T1000 (cell line): ENCODE data around the gene CCDC88A.
"Not testable (repeated sequence)": the region's sequence is repeated elsewhere in the genome, so short reads cannot be mapped to it uniquely, and the experiment has no call there.

Source experiments
- DNase-seq: peaks from one replicate; lab custom pipeline; 2025; ENCODE audit warnings: mixed read lengths; lab: John Stamatoyannopoulos, UW

The CCDC88A gene

DNA sequence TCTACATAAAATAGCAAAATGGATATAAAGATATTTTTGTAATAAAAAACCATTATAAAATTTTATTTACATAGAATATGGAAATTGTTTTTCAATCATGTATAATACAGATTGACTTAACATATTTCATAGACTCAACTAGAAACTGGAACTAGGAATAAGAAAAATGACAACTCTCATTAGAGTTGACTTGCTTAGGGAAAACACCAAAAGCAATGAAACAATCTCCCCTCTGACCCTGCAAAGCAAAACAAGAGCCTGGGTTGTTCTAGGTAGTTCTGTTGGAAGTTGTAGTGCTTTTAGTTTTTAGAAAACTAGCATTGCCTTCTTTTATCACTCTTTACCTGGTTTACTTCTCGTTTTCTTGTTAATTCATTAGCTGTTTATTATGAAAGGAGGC, 118.4 kb downstream of the CCDC88A start:
- no peak for DNase-seq

DNA sequence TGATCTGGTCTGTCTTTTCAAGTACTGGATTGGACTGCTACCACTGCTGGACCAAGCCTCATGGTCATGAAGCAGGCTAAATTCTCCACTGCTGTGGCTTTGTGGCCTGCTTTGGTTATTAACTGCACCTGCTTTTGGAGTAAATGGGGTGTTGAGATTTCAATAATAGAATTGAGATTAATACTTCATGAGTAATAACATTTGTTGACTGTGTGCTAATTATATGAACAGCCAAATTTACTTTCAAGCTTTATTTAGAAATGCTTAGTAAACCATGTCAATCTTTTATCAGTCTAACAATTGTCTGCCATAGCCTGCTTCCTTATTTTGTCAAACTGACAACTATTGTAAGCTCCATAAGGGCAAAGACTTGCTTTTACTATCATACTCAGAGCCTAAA, 123.3 kb downstream of the CCDC88A start:
- no peak for DNase-seq

DNA sequence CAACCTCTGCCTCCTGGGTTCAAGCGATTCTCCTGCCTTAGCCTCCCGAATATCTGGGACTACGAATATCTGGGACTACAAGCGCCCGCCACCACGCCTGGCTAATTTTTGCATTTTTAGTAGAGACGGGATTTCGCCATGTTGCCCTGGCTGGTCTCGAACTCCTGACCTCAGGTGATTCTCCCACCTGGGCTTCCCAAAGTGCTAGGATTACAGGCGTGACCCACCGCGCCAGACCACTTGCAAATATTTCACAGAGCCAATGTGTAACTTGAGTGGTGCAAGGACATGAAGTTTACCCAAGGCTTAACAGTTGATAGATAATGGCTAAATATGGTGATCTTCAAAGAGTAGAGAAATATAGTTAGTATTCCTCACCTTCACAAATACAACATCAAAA, 136.6 kb downstream of the CCDC88A start:
- DNase-seq, result no peak

DNA sequence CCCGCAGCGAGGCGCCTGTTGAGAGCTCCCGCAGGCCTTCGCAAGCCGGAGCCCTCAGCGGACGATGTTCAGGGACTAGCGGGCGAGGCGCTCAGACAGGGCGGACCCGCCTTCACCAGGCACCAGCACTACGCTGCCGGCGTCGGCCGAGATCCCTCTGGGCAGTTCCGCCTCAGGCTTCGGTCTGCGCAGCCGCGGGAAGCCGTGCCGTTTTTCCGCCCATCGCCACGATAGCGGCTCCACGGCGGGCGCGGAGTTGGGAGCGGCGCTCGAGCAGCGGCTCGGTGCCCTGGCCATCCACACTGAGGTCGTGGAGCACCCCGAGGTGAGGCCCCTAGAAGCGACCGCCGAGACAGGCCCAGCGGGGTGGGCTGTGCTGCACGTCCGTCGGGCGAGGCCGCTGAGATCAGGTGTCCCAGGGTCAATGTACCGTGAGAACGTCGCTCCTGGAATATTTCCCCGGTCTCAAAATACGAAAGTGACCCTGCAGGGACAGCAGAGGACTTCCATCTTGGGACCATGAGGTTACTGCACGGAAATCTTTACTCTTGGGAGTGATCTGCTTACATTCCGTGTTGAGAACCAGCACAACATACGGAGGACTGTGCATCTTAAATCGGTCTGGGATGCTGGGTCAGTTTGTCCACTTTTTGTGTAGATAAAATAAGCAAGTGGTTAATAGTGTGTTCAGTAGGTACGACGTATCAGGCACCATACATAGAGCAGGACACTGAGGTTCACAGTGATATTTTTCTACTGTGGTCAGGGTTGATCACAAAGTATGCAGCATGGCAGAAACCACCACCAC, 137.3 kb downstream of the CCDC88A start:
- peak; percentile 52 for DNase-seq

DNA sequence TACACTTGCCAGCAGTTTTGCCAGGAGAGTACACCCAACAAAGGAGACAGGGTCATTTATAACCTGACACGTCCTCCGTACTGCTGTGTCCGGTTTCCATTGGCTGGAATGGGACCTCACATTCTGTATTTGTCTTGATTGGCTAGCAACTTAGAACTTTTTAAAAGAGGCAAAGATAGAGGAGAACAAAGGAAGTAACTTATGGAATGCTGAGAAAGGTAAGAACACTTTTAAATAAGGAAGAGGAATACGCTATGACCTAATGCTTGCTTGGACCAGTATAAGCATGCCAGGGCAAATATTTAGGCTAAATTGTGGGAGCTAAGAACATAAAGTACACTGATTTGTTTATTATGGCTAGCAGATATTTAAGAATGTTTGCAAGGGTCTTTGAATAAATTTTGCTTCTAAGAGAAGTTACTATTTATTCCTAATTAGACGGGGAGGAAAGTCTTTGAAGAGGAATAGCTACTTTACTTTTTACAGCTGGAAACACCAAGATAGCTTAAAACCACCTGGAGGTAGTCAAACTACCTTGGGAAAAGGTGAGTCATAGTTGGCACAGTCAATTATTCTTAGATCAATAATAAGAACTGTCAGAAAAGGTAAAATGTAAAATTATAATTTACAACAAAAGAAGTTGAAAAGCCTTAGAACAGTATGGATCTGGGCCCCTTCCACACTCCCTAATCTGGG, 138.7 kb downstream of the CCDC88A start:
- DNase-seq, result not testable (repeated sequence)

DNA sequence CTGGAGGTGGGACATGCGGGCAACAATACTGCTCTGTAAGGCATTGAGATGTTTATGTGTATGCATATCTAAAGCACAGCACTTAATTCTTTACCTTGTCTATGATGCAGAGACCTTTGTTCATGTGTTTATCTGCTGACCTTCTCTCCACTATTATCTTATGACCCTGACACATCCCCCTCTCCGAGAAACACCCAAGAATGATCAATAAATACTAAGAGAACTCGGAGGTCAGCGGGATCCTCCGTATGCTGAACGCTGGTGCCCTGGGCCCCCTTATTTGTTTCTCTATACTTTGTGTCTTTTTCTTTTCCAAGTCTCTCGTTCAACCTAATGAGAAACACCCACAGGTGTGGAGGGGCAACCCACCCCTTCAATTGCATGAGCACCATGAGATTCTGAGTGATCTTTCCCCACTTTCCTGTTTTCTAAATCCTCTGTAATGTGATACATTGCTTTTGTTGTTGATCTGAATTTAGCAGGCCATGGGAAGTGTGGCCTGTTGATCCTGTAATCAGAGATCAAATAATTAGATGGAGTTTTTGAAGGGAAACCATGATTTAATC, 139.7 kb downstream of the CCDC88A start:
- DNase-seq, result not testable (repeated sequence)

DNA sequence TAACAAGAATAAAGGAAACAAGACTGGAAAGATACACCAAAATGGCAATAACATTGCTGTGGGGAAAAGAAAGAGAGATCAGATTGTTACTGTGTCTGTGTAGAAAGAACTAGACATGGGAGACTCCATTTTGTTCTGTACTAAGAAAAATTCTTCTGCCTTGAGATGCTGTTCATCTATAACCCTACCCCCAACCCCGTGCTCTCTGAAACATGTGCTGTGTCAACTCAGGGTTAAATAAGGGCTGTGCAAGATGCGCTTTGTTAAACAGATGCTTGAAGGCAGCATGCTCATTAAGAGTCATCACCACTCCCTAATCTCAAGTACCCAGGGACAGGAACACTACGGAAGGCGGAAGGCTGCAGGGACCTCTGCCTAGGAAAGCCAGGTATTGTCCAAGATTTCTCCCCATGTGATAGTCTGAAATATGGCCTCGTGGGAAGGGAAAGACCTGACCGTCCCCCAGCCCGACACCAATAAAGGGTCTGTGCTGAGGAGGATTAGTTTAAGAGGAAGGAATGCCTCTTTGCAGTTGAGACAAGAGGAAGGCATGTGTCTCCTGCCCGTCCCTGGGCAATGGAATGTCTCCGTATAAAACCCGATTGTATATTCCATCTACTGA, 140.3 kb downstream of the CCDC88A start:
- DNase-seq, result not testable (repeated sequence)

DNA sequence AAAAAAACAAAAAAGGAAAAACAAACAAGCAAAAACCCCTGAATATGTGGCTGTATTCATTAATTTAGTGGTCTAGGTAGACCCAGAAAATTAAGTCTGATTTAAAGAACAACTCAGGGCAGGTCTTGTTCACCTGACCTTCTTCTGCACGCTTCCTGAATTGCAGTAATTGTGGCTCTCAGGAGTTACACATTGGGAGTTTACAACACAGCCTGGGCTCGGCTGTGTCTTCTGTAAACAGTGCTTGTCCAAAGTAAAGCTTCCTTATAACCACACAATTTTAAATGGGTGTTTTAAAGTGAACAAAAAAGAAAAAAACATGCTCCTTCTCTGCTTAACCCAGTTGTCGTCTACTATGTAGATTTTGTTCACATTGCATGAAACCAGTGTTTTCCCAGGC, 142.3 kb downstream of the CCDC88A start:
- no peak for DNase-seq

DNA sequence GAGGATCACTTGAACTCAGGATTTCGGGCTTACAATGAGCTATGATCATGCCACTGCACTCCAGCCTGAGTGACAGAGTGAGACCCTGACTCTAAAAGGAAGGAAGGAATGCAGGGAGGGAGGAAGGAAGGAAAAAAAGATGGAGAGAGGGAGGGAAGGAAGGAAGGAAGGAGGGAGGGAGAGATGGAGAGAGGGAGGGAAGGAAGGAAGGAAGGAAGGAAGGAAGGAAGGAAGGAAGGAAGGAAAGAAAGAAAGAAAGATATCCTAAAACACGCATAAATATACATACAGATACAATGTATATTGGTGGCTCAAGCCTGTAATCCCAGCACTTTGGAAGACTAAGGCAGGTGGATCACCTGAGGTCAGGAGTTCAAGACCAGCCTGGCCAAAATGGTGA, 145.3 kb downstream of the CCDC88A start:
- not testable (repeated sequence) for DNase-seq

DNA sequence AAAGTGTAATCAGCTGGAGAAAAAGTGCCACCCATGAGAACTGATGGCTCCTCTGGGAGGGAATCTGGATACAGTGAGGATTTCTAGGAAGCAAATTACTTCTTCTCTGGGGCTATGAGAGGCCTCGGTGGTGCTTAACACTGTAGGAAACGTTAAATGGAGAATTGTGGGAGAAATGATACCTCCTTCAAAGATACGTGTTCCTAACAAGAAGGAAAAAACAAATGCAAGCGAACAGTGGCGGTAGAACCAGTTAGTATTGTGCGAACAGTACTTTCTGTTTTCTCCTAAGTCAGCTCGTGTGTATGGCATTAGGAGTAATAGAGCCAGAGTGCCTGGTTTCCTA, 150.0 kb downstream of the CCDC88A start:
- DNase-seq, result no peak

DNA sequence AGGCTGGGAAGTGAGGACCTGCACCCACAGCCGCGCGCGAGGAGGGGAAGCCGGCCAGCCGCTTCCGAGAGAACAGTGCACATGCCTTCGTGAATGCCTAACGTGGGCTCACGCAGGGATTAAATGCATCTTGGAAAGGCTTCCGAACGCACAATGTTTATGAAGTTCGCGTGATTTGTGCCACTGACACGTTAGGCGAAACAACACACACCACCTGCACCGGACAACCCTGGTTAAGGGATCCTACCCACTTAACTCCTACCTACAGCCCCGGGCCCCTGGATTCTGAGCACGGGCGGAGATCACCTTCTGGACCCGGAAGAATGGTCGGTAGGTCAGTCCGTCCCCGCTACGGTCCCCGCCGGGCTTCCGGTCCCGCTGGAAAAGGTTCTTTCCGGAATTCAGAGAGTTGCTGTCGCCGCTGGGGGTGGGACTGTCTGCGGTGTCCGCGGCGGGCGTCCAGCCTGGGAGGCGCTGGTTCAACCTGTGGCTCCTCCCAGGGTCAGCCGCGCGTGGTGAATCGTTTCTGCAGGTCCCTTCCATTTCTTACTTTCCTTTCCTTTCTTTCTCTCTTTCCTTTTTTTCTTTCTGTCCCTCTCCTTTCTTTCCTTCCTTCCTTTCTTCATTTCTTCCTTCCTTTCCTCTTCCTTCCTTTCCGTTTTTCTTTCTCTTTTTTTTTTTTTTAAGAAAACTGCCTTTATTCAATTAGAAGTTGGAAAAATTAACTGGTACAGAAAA, 150.6 kb downstream of the CCDC88A start, which contains the start of gene MTIF2:
MTIF2 (minus strand) TSS at position 325 of the 738 bp plus-strand sequence. CDS start 5,373 bp downstream, outside the sequence.
- DNase-seq, result peak; percentile 91

DNA sequence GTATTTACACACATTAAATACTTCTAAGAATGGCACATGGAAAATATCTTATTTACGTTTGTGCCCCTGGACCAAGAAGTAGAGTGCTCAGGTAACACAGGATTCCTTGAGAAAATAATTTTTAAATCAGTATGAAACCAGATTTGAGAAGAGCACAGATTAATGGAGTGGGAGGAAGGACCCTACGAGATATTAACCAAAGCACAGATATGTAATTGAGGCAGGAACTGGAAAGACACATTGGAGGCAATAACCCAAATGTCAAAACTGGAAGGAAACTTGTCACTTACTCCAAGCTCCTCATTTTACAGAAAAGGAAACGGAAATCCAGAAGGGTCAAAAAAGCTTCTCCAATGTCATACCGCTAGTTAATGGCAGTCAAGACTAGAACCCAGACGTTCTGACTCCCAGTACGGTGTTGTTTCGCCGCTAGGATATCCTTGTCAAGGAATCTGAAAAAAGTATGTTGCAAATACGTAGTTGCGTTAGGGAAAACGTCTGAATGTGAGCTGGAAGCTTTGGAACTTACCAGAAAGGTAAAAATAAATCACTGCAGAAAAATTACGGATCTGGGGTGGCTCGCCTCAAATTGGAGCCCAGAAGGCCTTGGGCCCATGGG, 151.3 kb downstream of the CCDC88A start:
- no peak for DNase-seq

DNA sequence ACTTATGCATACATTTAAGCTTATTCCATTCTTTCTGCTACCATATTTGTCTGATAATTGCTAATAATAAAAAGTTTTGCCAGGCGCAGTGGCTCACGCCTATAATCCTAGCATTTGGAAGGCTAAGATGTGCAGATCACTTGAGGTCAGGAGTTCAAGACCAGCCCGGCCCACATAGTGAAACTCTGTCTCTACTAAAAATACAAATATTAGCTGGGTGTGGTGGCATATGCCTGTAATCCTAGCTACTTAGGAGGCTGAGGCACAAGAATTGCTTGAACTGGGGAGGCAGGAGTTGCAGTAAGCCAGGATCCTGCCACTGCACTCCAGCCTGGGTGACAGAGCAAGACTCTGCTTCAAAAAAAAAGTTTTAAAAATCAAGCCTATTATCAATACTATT, 160.1 kb downstream of the CCDC88A start:
- not testable (repeated sequence) for DNase-seq

DNA sequence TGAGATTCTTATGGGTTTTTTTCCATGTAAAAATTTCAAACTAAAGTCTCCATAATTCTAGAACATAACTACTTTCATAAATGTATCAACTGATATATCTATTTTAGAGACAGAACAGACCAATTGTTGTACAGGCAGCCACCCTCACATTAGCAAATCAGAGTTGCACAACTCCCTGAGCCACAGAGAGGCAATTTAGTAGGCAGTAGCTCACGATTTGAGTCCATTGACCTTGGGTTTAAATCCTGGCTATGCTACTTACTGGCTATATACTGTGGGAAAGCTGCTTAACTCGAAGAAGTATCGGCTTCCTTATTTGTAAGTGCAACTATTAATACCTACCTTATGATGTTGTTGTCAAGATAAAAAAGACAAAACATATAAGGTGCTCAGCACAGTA, 166.8 kb downstream of the CCDC88A start:
- no peak for DNase-seq

DNA sequence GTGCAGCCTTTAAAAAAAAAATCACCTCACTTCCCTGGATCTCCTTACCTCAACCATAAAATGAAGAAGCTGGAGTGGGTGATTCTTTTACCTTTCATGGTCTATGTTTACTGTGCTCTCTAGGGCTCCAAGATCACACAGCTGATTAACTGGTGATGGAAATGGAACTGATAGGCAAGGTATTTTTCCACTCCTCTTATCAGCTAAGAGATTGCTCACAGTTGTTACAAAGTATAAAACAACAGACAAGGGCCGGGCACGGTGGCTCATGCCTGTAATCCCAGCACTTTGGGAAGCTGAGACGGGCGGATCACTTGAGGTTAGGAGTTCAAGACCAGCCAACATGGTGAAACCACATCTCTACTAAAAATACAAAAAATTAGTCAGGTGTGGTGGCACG, 172.6 kb downstream of the CCDC88A start:
- no peak for DNase-seq

DNA sequence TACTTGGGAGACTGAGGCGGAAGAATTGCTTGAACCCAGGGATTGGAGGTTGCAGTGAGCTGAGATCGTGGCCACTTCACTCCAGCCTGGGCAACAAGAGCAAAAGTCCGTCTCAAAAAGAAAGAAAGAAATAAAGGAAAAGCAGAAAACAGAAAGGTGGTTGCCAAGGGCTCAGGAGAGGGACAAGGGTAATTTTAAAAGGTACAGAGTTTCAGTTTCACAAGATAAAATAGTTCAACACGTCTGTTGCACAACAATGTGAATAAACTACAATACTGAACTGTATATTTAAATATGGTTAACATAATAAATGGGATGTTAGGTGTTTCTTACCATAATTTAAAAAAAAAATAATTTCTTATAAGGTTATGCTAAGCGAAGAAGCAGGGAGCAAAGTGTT, 174.2 kb downstream of the CCDC88A start:
- DNase-seq, result no peak

DNA sequence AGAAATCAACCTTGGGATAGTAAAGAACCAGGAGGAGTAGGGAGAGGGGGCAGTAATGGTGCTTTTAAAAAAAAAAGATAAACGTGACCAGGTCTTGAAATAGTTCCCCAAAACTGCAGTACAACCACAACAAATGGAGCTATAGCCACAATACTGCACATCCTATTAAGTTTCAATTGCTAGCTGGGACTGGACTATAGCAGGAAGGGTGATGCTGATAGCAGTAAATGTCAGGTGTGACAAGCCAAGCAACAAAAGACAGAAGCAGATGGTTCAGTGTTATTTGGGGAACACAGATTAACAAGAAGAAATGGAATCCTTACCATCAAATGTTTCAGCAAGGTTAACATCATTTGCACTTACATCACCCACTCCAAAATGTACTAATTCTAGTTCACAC, 177.0 kb downstream of the CCDC88A start:
- DNase-seq, result no peak

DNA sequence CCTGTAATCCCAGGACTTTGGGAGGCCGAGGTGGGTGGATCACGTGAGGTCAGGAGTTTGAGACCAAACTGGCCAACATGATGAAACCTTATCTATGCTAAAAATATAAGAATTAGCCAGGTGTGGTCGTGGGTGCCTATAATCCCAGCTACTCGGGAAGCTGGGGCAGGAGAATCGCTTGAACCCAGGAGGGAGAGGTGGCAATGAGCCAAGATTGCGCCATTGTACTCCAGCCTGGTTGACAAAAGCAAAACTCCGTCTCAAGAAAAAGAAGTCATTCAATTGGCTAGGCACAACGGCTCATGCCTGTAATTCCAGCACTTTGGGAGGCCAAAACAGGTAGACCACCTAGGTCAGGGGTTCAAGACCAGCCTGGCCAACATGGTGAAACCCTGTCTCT, 178.1 kb downstream of the CCDC88A start:
- DNase-seq, result not testable (repeated sequence)

DNA sequence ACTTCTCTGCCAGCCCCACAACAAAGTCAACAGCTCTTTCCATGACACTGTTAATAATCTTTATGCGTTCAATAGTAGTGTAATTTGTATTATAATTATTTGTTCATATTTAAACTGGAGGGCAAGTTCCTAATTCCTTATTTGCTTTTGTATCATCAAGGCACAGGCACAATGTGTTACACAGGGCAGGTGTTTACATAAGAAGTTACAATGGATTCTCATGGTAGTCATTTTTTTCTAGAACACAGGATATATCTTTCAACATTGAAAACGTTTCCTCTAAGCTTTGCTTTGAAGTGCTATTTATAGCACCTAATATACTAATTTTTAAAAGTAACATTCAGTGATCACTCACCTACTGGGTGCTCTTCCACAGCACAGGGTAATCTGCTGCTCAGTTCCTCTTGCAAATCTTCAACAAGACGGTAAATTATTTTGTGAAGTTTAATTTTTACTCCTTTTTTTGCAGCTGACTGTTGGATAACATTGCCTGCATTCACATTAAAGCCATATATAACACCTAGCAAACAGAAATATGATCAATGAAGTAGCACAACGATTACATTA, 179.9 kb downstream of the CCDC88A start:
- no peak for DNase-seq
